OCI-LY7 (cell line): Measurements from ENCODE around the gene NFE2L1. TPM values are rescaled to one million over a fixed set of nuclear protein-coding genes. Genes with fewer than 3 reads are reported as not detected.
A peak's percentile ranks its signal among the peaks of the same experiment; 100 is the strongest.

Experiments
- BruUV-seq: library from RNA; stranded (reverse); fragments of 400-500 nt; replicated peaks from 2 replicates; lab custom pipeline; 2021; lab: Mats Ljungman, UMichigan
- CTCF ChIA-PET: fragments of 300-600 bp; sonication (Branson Sonifier 250); formaldehyde crosslinking; loops from one replicate; lab custom pipeline; 2022; ENCODE audit warnings: antibody characterized with exemption; ENCODE audit not compliant: unreplicated experiment; lab: Charles Lee
- POLR2A ChIA-PET: fragments of 300-600 bp; sonication (Branson Sonifier 250); formaldehyde crosslinking; loops from one replicate; lab custom pipeline; 2022; ENCODE audit warnings: antibody characterized with exemption; lab: Charles Lee
- DNase-seq: peaks from one replicate; pipeline ENCODE4 v3.0.0-alpha.2; 2015; ENCODE audit warnings: low spot score
- H2AFZ ChIP-seq: fragments of 200-600 bp; sonication (generic), shearing (Covaris generic); 2 replicates; pipeline ENCODE4 v1.6.1; 2014; ENCODE audit warnings: mild to moderate bottlenecking, antibody characterized with exemption, low read length, moderate library complexity
- H3K27ac ChIP-seq: fragments of 200-600 bp; sonication (generic); 2 replicates; pipeline ENCODE4 v1.5.1; 2014; ENCODE audit warnings: mixed run types, low read depth, mild to moderate bottlenecking, moderate library complexity, low read length, inconsistent platforms; ENCODE audit not compliant: poor library complexity, severe bottlenecking
- H3K36me3 ChIP-seq: fragments of 200-600 bp; sonication (generic); 2 replicates; pipeline ENCODE4 v1.6.1; 2014; ENCODE audit warnings: mild to moderate bottlenecking, antibody characterized with exemption, low read length, moderate library complexity, mixed read lengths; ENCODE audit not compliant: insufficient read depth
- H3K4me1 ChIP-seq: fragments of 200-600 bp; sonication (generic); 2 replicates; pipeline ENCODE4 v1.5.1; 2014; ENCODE audit warnings: mild to moderate bottlenecking, low read length; ENCODE audit not compliant: insufficient read depth, poor library complexity, severe bottlenecking
- H3K4me2 ChIP-seq: fragments of 200-600 bp; sonication (generic); 2 replicates; pipeline ENCODE4 v1.6.1; 2014; ENCODE audit warnings: mild to moderate bottlenecking, low read length
- H3K4me3 ChIP-seq: fragments of 200-600 bp; sonication (generic); 2 replicates; pipeline ENCODE4 v1.5.1; 2014; ENCODE audit warnings: mild to moderate bottlenecking, low read depth, low read length; ENCODE audit not compliant: poor library complexity, severe bottlenecking
- H3K79me2 ChIP-seq: fragments of 200-600 bp; sonication (generic); 2 replicates; pipeline ENCODE4 v1.6.1; 2016; ENCODE audit warnings: low read depth, mild to moderate bottlenecking, low read length, moderate library complexity, mixed read lengths; ENCODE audit not compliant: insufficient read depth
- H3K9me2 ChIP-seq: fragments of 200-600 bp; sonication (generic); 2 replicates; pipeline ENCODE4 v1.6.1; 2016; ENCODE audit warnings: mild to moderate bottlenecking, low read length, mixed read lengths; ENCODE audit not compliant: insufficient read depth
- H3K9me3 ChIP-seq: fragments of 200-600 bp; sonication (generic); 2 replicates; pipeline ENCODE4 v1.6.1; 2014; ENCODE audit warnings: mild to moderate bottlenecking, mixed run types, low read length, mixed read lengths
- H4K20me1 ChIP-seq: fragments of 200-600 bp; sonication (generic); 2 replicates; pipeline ENCODE4 v1.6.1; 2014; ENCODE audit warnings: mild to moderate bottlenecking, antibody characterized with exemption, low read length, moderate library complexity, mixed read lengths; ENCODE audit not compliant: insufficient read depth
- CTCF ChIP-seq: fragments of 200-600 bp; sonication (generic); conservative IDR thresholded peaks from 2 replicates; pipeline ENCODE4 v1.5.1; 2014; ENCODE audit warnings: mild to moderate bottlenecking, antibody characterized with exemption, low read length, moderate library complexity, mixed read lengths
- EZH2phosphoT487 ChIP-seq: fragments of 200-600 bp; sonication (generic); IDR thresholded peaks from 2 replicates; pipeline ENCODE4 v1.6.1; 2018; ENCODE audit warnings: low read depth, borderline replicate concordance, mild to moderate bottlenecking, mixed run types, antibody characterized with exemption, low read length, moderate library complexity, mixed read lengths
- intact Hi-C: fragments of 100-400 bp; cut with micrococcal nuclease; formaldehyde crosslinking; loops from one replicate; pipeline ENCODE4 v1.10.0; 2022; ENCODE audit not compliant: unreplicated experiment
- total RNA-seq, 2 experiments: library from RNA; depleted of rRNA in 1 of 2; stranded (reverse); fragments of >200 nt in 1 of 2; shearing (Covaris generic) in 1 of 2; gene quantifications; 2 replicates each; pipeline ENCODE4 v1.2.3, GENCODE V29; 2014 to 2022

NFE2L1 gene
- total RNA-seq, 2 experiments from 2014 or later, result 42.3 to 106 TPM

GRCh38 chr17:48100591-48101011, 52.4 kb downstream of the NFE2L1 start:
- peaks cover 29% of the 10 kb centered on the region for H3K4me1 ChIP-seq
- intact Hi-C loops, result loop anchor here (2.0 kb wide), 1 partner anchor 76 kb away; no protein-coding TSS in a partner anchor
- no peaks in the 10 kb centered on the region for H3K9me2 ChIP-seq
- peaks cover 28% of the 10 kb centered on the region for H3K36me3 ChIP-seq
- peak overlapping the region; percentile 70 for H3K27ac ChIP-seq
- H3K79me2 ChIP-seq, result peaks cover 52% of the 10 kb centered on the region
- peak overlapping the region; percentile 84 for H3K4me2 ChIP-seq
- no TSS peak for BruUV-seq
- peak overlapping the region; percentile 75 for H3K4me3 ChIP-seq
- POLR2A ChIA-PET, result interaction anchor here (0.6 to 1.8 kb wide), 4 partner anchors 8 to 15 kb away, joined by 3 to 7 read pairs (median 4); no protein-coding TSS in a partner anchor
- no peak for DNase-seq
- peaks cover 8% of the 10 kb centered on the region; the same call in 1 of the 2 replicates for H3K9me3 ChIP-seq
- no peak for TF ChIP-seq EZH2phosphoT487
- peak overlapping the region; percentile 87; the same call in 1 of the 2 replicates for H2AFZ ChIP-seq
- CTCF ChIA-PET, result no interaction called here
- H4K20me1 ChIP-seq, result no peaks in the 10 kb centered on the region

GRCh38 chr17:48101012-48101720, 53.0 kb downstream of the NFE2L1 start, which contains the start of gene CBX1:
Gene CBX1 (minus strand): TSS chr17:48101478. CDS start chr17:48077004, 24,474 bp downstream.
- ChIA-PET CTCF (no interaction called here), POLR2A (interaction anchor here (1.2 to 1.8 kb wide), 3 partner anchors 11 to 18 kb away, joined by 3 to 7 read pairs (median 5); no protein-coding TSS in a partner anchor)
- no peaks in the 10 kb centered on the region for H4K20me1 ChIP-seq
- H3K27ac ChIP-seq, result peak within 1 kb of the TSS; percentile 70
- peaks cover 8% of the 10 kb centered on the region; the same call in 1 of the 2 replicates for H3K9me3 ChIP-seq
- H2AFZ ChIP-seq, result peak within 1 kb of the TSS; percentile 87
- H3K36me3 ChIP-seq, result peaks cover 22% of the 10 kb centered on the region
- H3K79me2 ChIP-seq, result peaks cover 46% of the 10 kb centered on the region
- TF ChIP-seq EZH2phosphoT487 (no peak), CTCF (no peak)
- no peaks in the 10 kb centered on the region for H3K9me2 ChIP-seq
- BruUV-seq, result no TSS peak
- H3K4me3 ChIP-seq, result peak within 1 kb of the TSS; percentile 75
- H3K4me2 ChIP-seq, result peak within 1 kb of the TSS; percentile 84
- DNase-seq, result peak; percentile 97
- peaks cover 29% of the 10 kb centered on the region for H3K4me1 ChIP-seq
- intact Hi-C loops, result loop anchor here (2.0 kb wide), 1 partner anchor 76 kb away; no protein-coding TSS in a partner anchor

GRCh38 chr17:48102043-48102750, 54.0 kb downstream of the NFE2L1 start:
- Histone ChIP-seq H3K4me3 (peak overlapping the region; percentile 75), H3K9me2 (no peaks in the 10 kb centered on the region), H3K4me1 (peaks cover 32% of the 10 kb centered on the region), H2AFZ (peak overlapping the region; percentile 87; the same call in 1 of the 2 replicates), H4K20me1 (no peaks in the 10 kb centered on the region), H3K79me2 (peaks cover 36% of the 10 kb centered on the region), H3K27ac (peak overlapping the region; percentile 70), H3K4me2 (peak overlapping the region; percentile 84), H3K9me3 (peaks cover 8% of the 10 kb centered on the region; the same call in 1 of the 2 replicates), H3K36me3 (peaks cover 16% of the 10 kb centered on the region)
- BruUV-seq, result no TSS peak
- TF ChIP-seq CTCF, result no peak
- no peak for TF ChIP-seq EZH2phosphoT487
- intact Hi-C loops, result no loop called here
- POLR2A ChIA-PET, result interaction anchor here (1.2 kb wide), 1 partner anchor 17 kb away, joined by 3 read pairs; no protein-coding TSS in a partner anchor
- no peak for DNase-seq
- CTCF ChIA-PET, result no interaction called here
